Stimulated activated effector memory CD8-positive, alpha-beta T cell treated with anti-CD3 and anti-CD28 coated beads, Interleukin-12 subunit alpha, Interleukin-12 subunit beta, amount 100 ng/mL, for 72 hours (primary cell): ENCODE results near the gene SPATA7.
A peak's percentile ranks its signal among the peaks of the same experiment; 100 is the strongest.
"Not testable (repeated sequence)": the region's sequence is repeated elsewhere in the genome, so short reads cannot be mapped to it uniquely, and the experiment has no call there.

Experiments
- ATAC-seq: fragments of 150-1000 bp; cut with Tn5 transposase; 2 replicates; pipeline ENCODE4 v1.10.0; 2021
- DNase-seq, 2 donors: peaks; one replicate each; pipeline ENCODE4 v3.0.0; 2021 to 2022; ENCODE audit warnings: low spot score in 2 of 2
- H3K27ac Mint-ChIP-seq: one replicate; pipeline ENCODE4 v1.8.0; 2022; ENCODE audit warnings: mild to moderate bottlenecking, mixed read lengths
- H3K36me3 Mint-ChIP-seq: one replicate; pipeline ENCODE4 v1.8.0; 2022; ENCODE audit warnings: mild to moderate bottlenecking, mixed read lengths
- H3K4me1 Mint-ChIP-seq: one replicate; pipeline ENCODE4 v1.8.0; 2022; ENCODE audit warnings: mixed read lengths
- H3K4me3 Mint-ChIP-seq: one replicate; pipeline ENCODE4 v1.8.0; 2022; ENCODE audit warnings: mild to moderate bottlenecking, mixed read lengths
- H3K9me3 Mint-ChIP-seq: one replicate; pipeline ENCODE4 v1.8.0; 2022; ENCODE audit warnings: mixed read lengths

Gene SPATA7

GRCh38 chr14:88381634-88382033 lies 3.8 kb upstream of the SPATA7 start:
- not testable (repeated sequence) for H3K9me3 Mint-ChIP-seq

DNA sequence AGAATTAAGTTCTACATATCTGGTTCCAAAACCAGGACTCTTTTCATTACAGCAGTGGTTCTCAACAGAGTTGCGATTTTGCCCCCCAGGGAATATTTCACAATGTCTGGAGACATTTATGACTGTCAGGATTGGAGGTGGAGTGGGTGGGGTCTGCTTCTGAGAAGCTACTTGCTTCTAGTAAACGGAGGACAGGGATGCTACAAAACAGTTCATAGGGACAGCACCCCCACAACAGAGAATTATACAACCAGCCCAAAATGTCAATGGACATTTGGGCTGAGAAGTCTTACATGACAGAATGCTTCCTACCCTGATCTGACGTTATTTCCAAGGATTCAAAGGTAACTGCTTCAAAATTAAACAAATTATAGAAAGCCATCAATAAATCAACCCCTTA lies 739 bp upstream of the SPATA7 start:
- ATAC-seq (no peak), DNase-seq (no peak)
- peak overlapping the region; percentile 92 for H3K27ac Mint-ChIP-seq
- H3K9me3 Mint-ChIP-seq = no peaks in the 10 kb centered on the region
- peaks cover 6% of the 10 kb centered on the region for H3K4me1 Mint-ChIP-seq
- H3K36me3 Mint-ChIP-seq = peaks cover 6% of the 10 kb centered on the region
- H3K4me3 Mint-ChIP-seq = peak overlapping the region; percentile 95

More at GRCh38 chr14:88381634-88382033, 3.8 kb upstream of the SPATA7 start:
- H3K4me1 Mint-ChIP-seq, DNase-seq, H3K36me3 Mint-ChIP-seq, ATAC-seq, H3K4me3 Mint-ChIP-seq, H3K27ac Mint-ChIP-seq: not testable (repeated sequence)

- no peak for ATAC-seq
- no peaks in the 10 kb centered on the region for H3K9me3 Mint-ChIP-seq
- H3K4me1 Mint-ChIP-seq = peaks cover 6% of the 10 kb centered on the region
- peak overlapping the region; percentile 92 for H3K27ac Mint-ChIP-seq
- no peak for DNase-seq
- H3K36me3 Mint-ChIP-seq = peaks cover 6% of the 10 kb centered on the region
- H3K4me3 Mint-ChIP-seq = peak overlapping the region; percentile 95
Measured at GRCh38 chr14:88386256-88386794, 868 bp downstream of the SPATA7 start.

DNA sequence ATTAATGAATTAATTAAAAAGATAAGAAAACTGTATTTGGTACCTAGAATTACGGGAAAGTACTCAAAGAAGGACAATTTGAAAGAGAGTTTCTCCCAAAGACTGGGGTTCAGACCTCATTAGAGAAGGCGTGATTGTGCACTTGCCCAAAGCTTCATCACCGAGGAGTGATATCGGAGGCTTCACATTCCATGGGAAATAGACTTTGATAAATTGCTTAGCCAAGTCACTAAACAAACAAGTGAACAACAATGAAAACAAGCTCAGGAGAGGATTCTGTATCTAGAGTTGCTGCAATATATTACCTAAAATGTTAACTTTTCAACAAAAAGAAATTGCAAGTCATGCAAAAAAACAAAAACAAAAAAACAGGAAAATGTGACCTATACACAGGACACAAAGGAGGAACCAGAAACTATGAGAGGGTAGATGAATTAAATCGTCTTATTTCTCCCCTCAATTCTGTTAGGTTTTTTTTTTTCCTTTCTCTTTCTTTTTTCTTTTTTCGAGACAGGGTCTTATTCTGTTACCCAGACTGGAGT lies 3.4 kb downstream of the SPATA7 start:
- ATAC-seq (no peak), DNase-seq (no peak)
- Mint-ChIP-seq H3K36me3 (peaks cover 6% of the 10 kb centered on the region), H3K27ac (no peak overlapping the region), H3K4me3 (no peak overlapping the region), H3K9me3 (no peaks in the 10 kb centered on the region), H3K4me1 (peaks cover 6% of the 10 kb centered on the region)

- no peak overlapping the region for H3K4me3 Mint-ChIP-seq
- no peaks in the 10 kb centered on the region for H3K36me3 Mint-ChIP-seq
- ATAC-seq (no peak), DNase-seq (no peak)
- no peaks in the 10 kb centered on the region for H3K9me3 Mint-ChIP-seq
- H3K4me1 Mint-ChIP-seq = no peaks in the 10 kb centered on the region
- no peak overlapping the region for H3K27ac Mint-ChIP-seq
Measured at GRCh38 chr14:88392609-88393008, 7.2 kb downstream of the SPATA7 start.

- Mint-ChIP-seq H3K4me3 (no peak overlapping the region), H3K9me3 (peaks cover 20% of the 10 kb centered on the region), H3K4me1 (peaks cover 15% of the 10 kb centered on the region), H3K36me3 (no peaks in the 10 kb centered on the region), H3K27ac (no peak overlapping the region)
- DNase-seq (no peak), ATAC-seq (no peak)
Measured at GRCh38 chr14:88411039-88411438, 25.6 kb downstream of the SPATA7 start.

GRCh38 chr14:88417594-88417993 lies 32.1 kb downstream of the SPATA7 start:
- Mint-ChIP-seq H3K9me3 (peaks cover 19% of the 10 kb centered on the region), H3K4me3 (no peak overlapping the region), H3K36me3 (peaks cover 8% of the 10 kb centered on the region), H3K27ac (no peak overlapping the region), H3K4me1 (no peaks in the 10 kb centered on the region)
- DNase-seq = no peak
- no peak for ATAC-seq

DNA sequence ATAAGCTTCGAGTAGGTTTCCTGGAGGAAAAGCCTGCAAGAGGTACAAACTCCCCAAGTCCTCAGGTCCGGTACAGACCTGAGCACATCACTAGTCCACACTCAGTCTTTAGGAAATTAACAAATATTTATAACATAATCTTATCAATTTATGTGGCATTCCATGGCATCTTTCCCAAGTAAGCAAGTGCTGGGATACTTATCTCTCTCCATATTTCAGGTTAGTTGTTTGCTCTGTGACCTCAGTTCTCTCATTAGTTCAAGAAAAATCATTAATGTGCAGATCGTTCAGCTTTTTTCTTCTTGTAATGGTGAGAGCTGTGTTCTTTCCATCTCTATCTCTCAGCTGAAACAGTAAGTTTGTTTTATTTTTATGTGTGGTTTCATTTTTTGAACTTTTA lies 34.7 kb downstream of the SPATA7 start:
- H3K9me3 Mint-ChIP-seq = peaks cover 14% of the 10 kb centered on the region
- DNase-seq (no peak), ATAC-seq (no peak)
- peaks cover 8% of the 10 kb centered on the region for H3K36me3 Mint-ChIP-seq
- no peak overlapping the region for H3K4me3 Mint-ChIP-seq
- H3K4me1 Mint-ChIP-seq = no peaks in the 10 kb centered on the region
- no peak overlapping the region for H3K27ac Mint-ChIP-seq

- no peak overlapping the region for H3K4me3 Mint-ChIP-seq
- ATAC-seq (no peak), DNase-seq (no peak)
- no peaks in the 10 kb centered on the region for H3K4me1 Mint-ChIP-seq
- peaks cover 7% of the 10 kb centered on the region for H3K9me3 Mint-ChIP-seq
- peaks cover 8% of the 10 kb centered on the region for H3K36me3 Mint-ChIP-seq
- H3K27ac Mint-ChIP-seq = no peak overlapping the region
Measured at GRCh38 chr14:88421286-88421685, 35.8 kb downstream of the SPATA7 start.

- ATAC-seq (no peak), DNase-seq (no peak)
- H3K36me3 Mint-ChIP-seq = peaks cover 8% of the 10 kb centered on the region
- no peak overlapping the region for H3K4me3 Mint-ChIP-seq
- H3K27ac Mint-ChIP-seq = no peak overlapping the region
- H3K4me1 Mint-ChIP-seq = no peaks in the 10 kb centered on the region
- H3K9me3 Mint-ChIP-seq = peaks cover 7% of the 10 kb centered on the region
Measured at GRCh38 chr14:88422047-88422446, 36.6 kb downstream of the SPATA7 start.

GRCh38 chr14:88422919-88423650 lies 37.6 kb downstream of the SPATA7 start:
- no peak overlapping the region for H3K27ac Mint-ChIP-seq
- no peaks in the 10 kb centered on the region for H3K4me1 Mint-ChIP-seq
- peaks cover 2% of the 10 kb centered on the region for H3K9me3 Mint-ChIP-seq
- peak; percentile 98 for ATAC-seq
- no peak overlapping the region for H3K4me3 Mint-ChIP-seq
- no peak for DNase-seq
- H3K36me3 Mint-ChIP-seq = no peaks in the 10 kb centered on the region

- Mint-ChIP-seq H3K36me3 (no peaks in the 10 kb centered on the region), H3K27ac (no peak overlapping the region), H3K9me3 (no peaks in the 10 kb centered on the region), H3K4me3 (no peak overlapping the region), H3K4me1 (no peaks in the 10 kb centered on the region)
- no peak for ATAC-seq
- no peak for DNase-seq
Measured at GRCh38 chr14:88424573-88424972, 39.1 kb downstream of the SPATA7 start.

DNA sequence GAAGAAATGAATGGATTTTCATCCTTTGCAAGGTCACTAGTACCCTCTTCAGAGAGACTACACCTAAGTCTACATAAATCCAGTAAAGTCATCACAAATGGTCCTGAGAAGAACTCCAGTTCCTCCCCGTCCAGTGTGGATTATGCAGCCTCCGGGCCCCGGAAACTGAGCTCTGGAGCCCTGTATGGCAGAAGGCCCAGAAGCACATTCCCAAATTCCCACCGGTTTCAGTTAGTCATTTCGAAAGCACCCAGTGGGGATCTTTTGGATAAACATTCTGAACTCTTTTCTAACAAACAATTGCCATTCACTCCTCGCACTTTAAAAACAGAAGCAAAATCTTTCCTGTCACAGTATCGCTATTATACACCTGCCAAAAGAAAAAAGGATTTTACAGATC lies 40.8 kb downstream of the SPATA7 start:
- ATAC-seq (no peak), DNase-seq (no peak)
- Mint-ChIP-seq H3K4me3 (no peak overlapping the region), H3K4me1 (no peaks in the 10 kb centered on the region), H3K36me3 (no peaks in the 10 kb centered on the region), H3K27ac (no peak overlapping the region), H3K9me3 (no peaks in the 10 kb centered on the region)

GRCh38 chr14:88430976-88431375 lies 45.5 kb downstream of the SPATA7 start:
- no peak for DNase-seq
- H3K36me3 Mint-ChIP-seq = no peaks in the 10 kb centered on the region
- no peak overlapping the region for H3K4me3 Mint-ChIP-seq
- H3K9me3 Mint-ChIP-seq = no peaks in the 10 kb centered on the region
- H3K27ac Mint-ChIP-seq = no peak overlapping the region
- no peaks in the 10 kb centered on the region for H3K4me1 Mint-ChIP-seq
- no peak for ATAC-seq

DNA sequence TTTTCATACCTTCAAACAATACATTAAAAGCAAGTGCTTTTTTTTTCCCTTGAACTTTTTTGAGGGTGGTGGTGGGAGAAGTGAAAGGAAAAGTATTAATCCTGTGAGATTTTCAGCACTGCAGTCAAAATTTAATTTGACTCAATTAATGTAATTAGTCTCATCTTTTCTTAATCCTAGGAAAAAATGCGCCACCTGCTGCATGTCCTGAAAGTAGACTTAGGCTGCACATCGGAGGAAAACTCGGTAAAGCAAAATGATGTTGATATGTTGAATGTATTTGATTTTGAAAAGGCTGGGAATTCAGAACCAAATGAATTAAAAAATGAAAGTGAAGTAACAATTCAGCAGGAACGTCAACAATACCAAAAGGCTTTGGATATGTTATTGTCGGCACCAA lies 52.2 kb downstream of the SPATA7 start:
- no peaks in the 10 kb centered on the region for H3K4me1 Mint-ChIP-seq
- no peaks in the 10 kb centered on the region for H3K9me3 Mint-ChIP-seq
- no peak overlapping the region for H3K27ac Mint-ChIP-seq
- ATAC-seq = no peak
- no peak overlapping the region for H3K4me3 Mint-ChIP-seq
- DNase-seq = no peak
- H3K36me3 Mint-ChIP-seq = no peaks in the 10 kb centered on the region

DNA sequence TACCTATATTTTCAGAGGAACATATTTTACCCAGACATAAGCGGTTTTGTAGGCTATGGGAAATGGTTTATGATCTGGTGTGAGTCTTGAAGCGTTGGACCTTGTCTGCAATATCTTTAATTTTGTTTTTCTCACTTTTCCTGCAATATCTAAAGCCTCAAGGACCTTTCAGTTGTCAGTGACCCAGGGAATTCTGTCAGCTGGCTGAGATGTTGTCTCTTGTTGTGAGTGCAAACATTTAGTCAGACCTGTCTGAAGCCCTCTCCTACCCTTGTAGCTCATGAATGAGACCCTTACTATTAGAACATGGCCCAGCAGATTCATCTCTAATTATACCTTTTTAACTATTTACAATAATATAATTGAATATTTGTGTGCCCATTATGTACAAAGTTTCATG lies 53.6 kb downstream of the SPATA7 start:
- DNase-seq (no peak), ATAC-seq (no peak)
- Mint-ChIP-seq H3K9me3 (no peaks in the 10 kb centered on the region), H3K36me3 (no peaks in the 10 kb centered on the region), H3K27ac (no peak overlapping the region), H3K4me1 (no peaks in the 10 kb centered on the region), H3K4me3 (no peak overlapping the region)
